GM12878 (cell line): ENCODE data around the gene ACOT7. TPM values are rescaled to one million over a fixed set of nuclear protein-coding genes. Genes with fewer than 3 reads are reported as not detected.
A peak's percentile ranks its signal among the peaks of the same experiment; 100 is the strongest.
"Not testable (repeated sequence)": the region's sequence is repeated elsewhere in the genome, so short reads cannot be mapped to it uniquely, and the experiment has no call there.

Source experiments
- ATAC-seq: fragments of 200-7000 bp; cut with Tn5 transposase; 3 replicates; pipeline ENCODE4 v1.9.1; 2020; ENCODE audit warnings: mild to moderate bottlenecking, moderate library complexity
- BruUV-seq: library from RNA; stranded (reverse); fragments of 400-500 nt; replicated peaks from 2 replicates; lab custom pipeline; 2021; lab: Mats Ljungman, UMichigan
- CTCF ChIA-PET: fragments of 300-600 bp; sonication (Branson Sonifier 250); formaldehyde crosslinking; extraction: SDS; loops from one replicate; lab custom pipeline; 2021; ENCODE audit warnings: inconsistent platforms; lab: Yijun Ruan, JAX
- POLR2A ChIA-PET: fragments of 350-600 bp; formaldehyde crosslinking; extraction: SDS; loops from one replicate; lab custom pipeline; 2021; ENCODE audit warnings: inconsistent platforms; lab: Charles Lee
- RAD21 ChIA-PET: fragments of 300-600 bp; sonication (Branson Sonifier 250); formaldehyde crosslinking; loops from one replicate; lab custom pipeline; 2023; ENCODE audit warnings: antibody characterized with exemption; ENCODE audit not compliant: unreplicated experiment; lab: Charles Lee
- SMC1A ChIA-PET: fragments of 300-600 bp; sonication (Branson Sonifier 250); formaldehyde crosslinking; loops from one replicate; lab custom pipeline; 2023; ENCODE audit not compliant: unreplicated experiment, uncharacterized antibody; lab: Charles Lee
- DNase-seq: peaks from one replicate; pipeline ENCODE4 v3.0.0-alpha.2; 2011; ENCODE audit warnings: low read depth, low spot score
- FAIRE-seq: peaks from 3 replicates; lab custom pipeline; 2011; peaks lifted over from hg19 to GRCh38; lab: Jason Lieb, UNC
- H2AFZ ChIP-seq: 2 replicates; pipeline ENCODE4 v1.6.0; 2011; ENCODE audit warnings: low read depth, low read length, control low read depth; ENCODE audit not compliant: control insufficient read depth
- H3K27ac ChIP-seq: 2 replicates; pipeline ENCODE4 v1.5.1; 2011; ENCODE audit warnings: control low read depth; ENCODE audit not compliant: control insufficient read depth, insufficient read depth
- H3K27me3 ChIP-seq, 2 experiments: replicated peaks in 1 of 2; 2 replicates each; pipeline versions ENCODE4 v1.6.0 to v1.6.1; 2011; ENCODE audit warnings: low read length in 1 of 2; ENCODE audit not compliant: control insufficient read depth in 2 of 2, insufficient read depth in 2 of 2
- H3K36me3 ChIP-seq, 2 experiments: 2 replicates each; pipeline ENCODE4 v1.5.1; 2011; ENCODE audit warnings: low read length in 1 of 2; ENCODE audit not compliant: control insufficient read depth in 2 of 2, insufficient read depth in 2 of 2
- H3K4me1 ChIP-seq: 2 replicates; pipeline ENCODE4 v1.6.1; 2011; ENCODE audit warnings: mild to moderate bottlenecking, low read length, moderate library complexity, mixed read lengths; ENCODE audit not compliant: control insufficient read depth, insufficient read depth
- H3K4me2 ChIP-seq: 2 replicates; pipeline ENCODE4 v1.6.0; 2011; ENCODE audit warnings: control low read depth; ENCODE audit not compliant: control insufficient read depth, insufficient read depth
- H3K4me3 ChIP-seq: fragments of 200-600 bp; sonication (generic); 2 replicates; pipeline ENCODE4 v1.5.1; 2016
- H3K79me2 ChIP-seq: 2 replicates; pipeline ENCODE4 v1.6.0; 2011; ENCODE audit warnings: low read length; ENCODE audit not compliant: control insufficient read depth, insufficient read depth
- H3K9ac ChIP-seq: 2 replicates; pipeline ENCODE4 v1.8.0; 2011; ENCODE audit warnings: low read length, control low read depth, mixed read lengths; ENCODE audit not compliant: control insufficient read depth, insufficient read depth
- H3K9me3 ChIP-seq: replicated peaks from 3 replicates; pipeline ENCODE4 v1.5.1; 2011; ENCODE audit warnings: mild to moderate bottlenecking, low read length; ENCODE audit not compliant: control insufficient read depth, insufficient read depth
- H4K20me1 ChIP-seq: 2 replicates; pipeline ENCODE4 v1.6.0; 2011; ENCODE audit not compliant: control insufficient read depth, insufficient read depth
- GABPA ChIP-seq: IDR thresholded peaks from 2 replicates; pipeline ENCODE4 v1.6.1; 2014; ENCODE audit warnings: antibody characterized with exemption, low read depth, mild to moderate bottlenecking, inconsistent platforms
- HDGF ChIP-seq: fragments of 450-650 bp; IDR thresholded peaks from 2 replicates; pipeline ENCODE4 v1.6.1; 2016; ENCODE audit warnings: antibody characterized with exemption
- HSF1 ChIP-seq: fragments of 150-350 bp; IDR thresholded peaks from 2 replicates; pipeline ENCODE4 v1.6.1; 2014; ENCODE audit warnings: mild to moderate bottlenecking, low read depth, low read length
- JUND ChIP-seq: IDR thresholded peaks from 2 replicates; pipeline ENCODE4 v1.6.1; 2012; ENCODE audit warnings: low read depth, mild to moderate bottlenecking, low read length, improper control_type of control experiment, moderate library complexity
- NFXL1 ChIP-seq: fragments of 450-650 bp; IDR thresholded peaks from 2 replicates; pipeline ENCODE4 v1.6.1; 2017; ENCODE audit warnings: antibody characterized with exemption, mild to moderate bottlenecking, borderline replicate concordance
- PBX3 ChIP-seq: IDR thresholded peaks from 2 replicates; pipeline ENCODE4 v1.6.1; 2011; ENCODE audit warnings: mild to moderate bottlenecking, low read depth, low read length, moderate library complexity; ENCODE audit not compliant: insufficient replicate concordance
- RELB ChIP-seq: fragments of 450-650 bp; IDR thresholded peaks from 2 replicates; pipeline ENCODE4 v1.6.1; 2017; ENCODE audit warnings: low read depth, mild to moderate bottlenecking, moderate library complexity
- SIN3A ChIP-seq: IDR thresholded peaks from 2 replicates; pipeline ENCODE4 v1.6.1; 2012; ENCODE audit warnings: low read depth, low read length, improper control_type of control experiment
- TBL1XR1 ChIP-seq: IDR thresholded peaks from 2 replicates; pipeline ENCODE4 v1.6.1; 2012; ENCODE audit warnings: low read depth, low read length, improper control_type of control experiment
- ZNF207 ChIP-seq: fragments of 450-650 bp; IDR thresholded peaks from 2 replicates; pipeline ENCODE4 v1.6.1; 2014; ENCODE audit warnings: antibody characterized with exemption, mild to moderate bottlenecking, borderline replicate concordance
- WGBS: methylation state at CpG from one replicate; pipeline ENCODE4 v1.1.6; 2016; ENCODE audit warnings: low lambda C conversion rate; ENCODE audit not compliant: insufficient replicate concordance, insufficient coverage; ENCODE audit errors: missing lambda C conversion rate; 5-methylcytosine and 5-hydroxymethylcytosine counted together
- in situ Hi-C: fragments of 300-500 bp; cut with MboI; formaldehyde crosslinking; loops from 9 replicates; pipeline ENCODE4 v1.14.3; 2018; ENCODE audit warnings: mixed read lengths
- intact Hi-C: fragments of 100-400 bp; cut with micrococcal nuclease; formaldehyde crosslinking; loops from one replicate; pipeline ENCODE4 v1.14.2; 2022; ENCODE audit not compliant: unreplicated experiment
- polyA plus RNA-seq, 11 experiments: library from polyadenylated mRNA; depleted of rRNA in 4 of 11; unstranded in 6 of 11; stranded (reverse) in 5 of 11; fragments of >200 nt; fragmentation: Nextera tagmentation in 4 of 11; fragmentation: Illumina TruSeq in 1 of 11; extraction: Ambion mirVana in 4 of 11; extraction: Trizol in 1 of 11; gene quantifications; 1 replicate in 1 of 11; 2 replicates in 10 of 11; pipeline versions ENCODE4 v1.2.1 to v1.2.3, GENCODE V29; 2011 to 2016; ENCODE audit warnings: inconsistent platforms in 2 of 11, missing spikeins in 2 of 11, low read depth in 1 of 11
- total RNA-seq, 4 experiments: library from RNA; depleted of rRNA in 3 of 4; stranded (reverse); fragments of >200 nt in 3 of 4; fragmentation: Illumina TruSeq in 1 of 4; extraction: Trizol in 1 of 4; gene quantifications; 2 replicates each; pipeline versions ENCODE4 v1.2.1 to v1.2.3, GENCODE V29; 2013 to 2021

ACOT7 gene
- total and polyA plus RNA-seq, 10 of the 15 experiments (the other 5 are each of a cell fraction or from before 2014, with no cell fraction given): 8.9 to 206 (median 61.2) TPM

GRCh38 chr1:6373961-6374720 is 19.4 kb downstream of the ACOT7 start:
- Histone ChIP-seq H3K36me3 (no peaks in the 10 kb centered on the region), H3K27ac (no peak overlapping the region), H3K27me3 (no peaks in the 10 kb centered on the region), H3K4me3 (no peak overlapping the region), H3K9me3 (no peaks in the 10 kb centered on the region; the same call in 1 of the 3 replicates)
- ChIA-PET POLR2A (no interaction called here), RAD21 (no interaction called here)
- no TSS peak for BruUV-seq
- 98% methylated on average over 8 of the region's 8 CpGs for WGBS
- in situ Hi-C loops: no loop called here
- TF ChIP-seq JUND (no peak), PBX3 (no peak), NFXL1 (no peak), HDGF (no peak), RELB (no peak), SIN3A (no peak), TBL1XR1 (no peak), GABPA (no peak), ZNF207 (no peak), HSF1 (no peak)
- TF ChIP-seq, all 136 proteins: peak for 0
- ATAC-seq: no peak
- ChIA-PET CTCF (interaction anchor here (3.6 kb wide), 1 partner anchor 11 kb away, joined by 10 read pairs; no protein-coding TSS in a partner anchor), SMC1A (no interaction called here)
- Histone ChIP-seq H2AFZ (no peak overlapping the region), H3K4me2 (no peak overlapping the region), H3K9ac (no peak overlapping the region), H3K79me2 (peaks cover 2% of the 10 kb centered on the region), H3K4me1 (no peaks in the 10 kb centered on the region), H4K20me1 (no peaks in the 10 kb centered on the region)
- no peak for FAIRE-seq
- intact Hi-C loops: no loop called here
- DNase-seq: no peak

- H3K27ac ChIP-seq, in situ Hi-C loops: not testable (repeated sequence)
- POLR2A ChIA-PET: interaction anchor here (0.6 to 1.7 kb wide), 2 partner anchors 9 to 50 kb away, joined by 3 to 4 read pairs; no protein-coding TSS in a partner anchor
These were observed 21.3 kb downstream of the ACOT7 start for GRCh38 chr1:6372236-6372635.

More at GRCh38 chr1:6372236-6372635, 21.3 kb downstream of the ACOT7 start:
- SMC1A ChIA-PET: interaction anchor here (0.6 to 1.2 kb wide), 2 partner anchors 20 to 88 kb away, joined by 3 to 6 read pairs; no protein-coding TSS in a partner anchor
- H3K36me3 ChIP-seq, ATAC-seq, RAD21 ChIA-PET, H3K4me1 ChIP-seq, H2AFZ ChIP-seq, DNase-seq, H3K79me2 ChIP-seq, H3K27me3 ChIP-seq, intact Hi-C loops, H3K4me2 ChIP-seq, H4K20me1 ChIP-seq, FAIRE-seq, H3K9ac ChIP-seq, H3K4me3 ChIP-seq, H3K9me3 ChIP-seq: not testable (repeated sequence)
- 97% methylated on average over 7 of the region's 7 CpGs for WGBS
- BruUV-seq: TSS peak; percentile 58
- CTCF ChIA-PET: interaction anchor here (3.6 kb wide), 1 partner anchor 9 kb away, joined by 10 read pairs; no protein-coding TSS in a partner anchor
